Measurements from ENCODE around the gene STMN1. TPM values are rescaled to one million over a fixed set of nuclear protein-coding genes. Genes with fewer than 3 reads are reported as not detected.

The STMN1 gene
- total and polyA plus RNA-seq, 2 experiments from 2014 or later, result 227 to 1,890 TPM

- H3K4me3 Mint-ChIP-seq, result peak within 1 kb of the TSS; percentile 97
- Histone ChIP-seq H4K20me1 (replicated peaks; ENCODE audit: insufficient read depth) (peaks cover 13% of the 10 kb centered on the region), H2AFZ (peak within 1 kb of the TSS; percentile 98), H3F3A (replicated peaks; ENCODE audit: low read depth) (0 out of 2 replicates have a peak, but pooled peaks cover 3% of the 10 kb centered on the region), H3K36me3 (ENCODE audit: insufficient read depth) (no peaks in the 10 kb centered on the region), H3K4me3 (peak within 1 kb of the TSS; percentile 95), H3K27ac (ENCODE audit: low read depth) (peak within 1 kb of the TSS; percentile 95), H3K79me2 (replicated peaks; ENCODE audit: insufficient read depth) (peaks cover 50% of the 10 kb centered on the region), H3K4me1 (ENCODE audit: insufficient read depth) (peaks cover 11% of the 10 kb centered on the region), H3K9me2 (ENCODE audit: insufficient read depth) (no peaks in the 10 kb centered on the region), H3K27me3 (ENCODE audit: insufficient read depth) (no peaks in the 10 kb centered on the region), H3K4me2 (peak within 1 kb of the TSS; percentile 91)
- H3K9me3 Mint-ChIP-seq, result peaks cover 3% of the 10 kb centered on the region; the same call in 2 of the 3 replicates
- DNase-seq (ENCODE audit: low spot score) (peak; percentile 87), ATAC-seq (peak; percentile 88)
- peaks cover 2% of the 10 kb centered on the region; the same call in 1 of the 3 replicates for H3K36me3 Mint-ChIP-seq (ENCODE audit: low read depth)
- TF ChIP-seq REST (IDR thresholded peaks at IDR 0.05; ENCODE audit: unreplicated experiment) (no peak), ETS1 (IDR thresholded peaks at IDR 0.05) (no peak), STAT1 (IDR thresholded peaks at IDR 0.05; ENCODE audit: unreplicated experiment) (no peak), JUNB (IDR thresholded peaks at IDR 0.05; ENCODE audit: unreplicated experiment) (no peak), POLR2AphosphoS5 (IDR thresholded peaks at IDR 0.05; ENCODE audit: low read depth) (peak; percentile 95), NANOG (IDR thresholded peaks at IDR 0.05; ENCODE audit: borderline replicate concordance) (no peak), ZNF114 (CRISPR knock-in tag; IDR thresholded peaks at IDR 0.05) (no peak), ZNF462 (CRISPR knock-in tag; IDR thresholded peaks at IDR 0.05) (no peak), EZH2phosphoT487 (IDR thresholded peaks at IDR 0.05; ENCODE audit: unreplicated experiment) (no peak), CTCF (conservative IDR thresholded peaks at IDR 0.05; ENCODE audit: low read depth in 2 of 2) (no peak), EZH2 (IDR thresholded peaks at IDR 0.05; ENCODE audit: low read depth, unreplicated experiment) (no peak), ZNF331 (CRISPR knock-in tag; IDR thresholded peaks at IDR 0.05; ENCODE audit: low read depth) (no peak), CREB1 (CRISPR knock-in tag; IDR thresholded peaks at IDR 0.05; ENCODE audit: low read depth) (peak; percentile 67; the same call in 1 of the 2 replicates)
- H3K27ac Mint-ChIP-seq, result peak within 1 kb of the TSS; percentile 97
- peaks cover 10% of the 10 kb centered on the region for H3K27me3 Mint-ChIP-seq (ENCODE audit: insufficient read depth, low read depth, poor library complexity)
- peaks cover 14% of the 10 kb centered on the region for H3K4me1 Mint-ChIP-seq
Measured at GRCh38 chr1:25858906-25859789, 47.1 kb downstream of the STMN1 start, which contains the start of gene AUNIP. TSS of gene AUNIP (minus strand) at chr1:25859457. CDS start at chr1:25859357, 100 bp downstream.

All from GM23338 (cell line).